NB4 (cell line): ENCODE results near the gene BSDC1.

Source experiments
- POLR2A ChIP-seq: IDR thresholded peaks from 2 replicates; pipeline ENCODE4 v1.6.1; 2011; ENCODE audit warnings: mild to moderate bottlenecking; ENCODE audit not compliant: insufficient read length; ENCODE audit errors: extremely low read depth
- TF ChIP-seq, protein P1 (sequence below): IDR thresholded peaks from one replicate; pipeline ENCODE4 v1.5.1; 2012; ENCODE audit warnings: low read depth, low read length

DNA sequence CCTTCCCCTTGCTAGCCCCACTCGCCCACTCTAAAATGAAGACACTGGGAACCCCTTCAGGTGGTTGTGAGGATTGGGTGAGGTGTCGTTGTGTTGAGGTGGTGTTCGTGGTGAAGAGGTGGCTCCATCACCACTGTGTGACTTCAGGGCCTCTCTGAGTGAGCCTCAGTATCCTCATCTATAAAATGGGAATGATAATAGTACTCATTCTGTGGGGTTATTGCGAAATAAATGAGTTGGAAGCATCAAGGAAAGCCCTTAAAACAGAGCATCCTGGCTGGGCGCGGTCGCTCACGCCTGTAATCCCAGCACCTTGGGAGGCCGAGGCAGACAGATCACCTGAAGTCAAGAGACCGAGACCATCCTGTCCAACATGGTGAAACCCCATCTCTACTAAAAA lies 51.5 kb downstream of the BSDC1 start:
- TF ChIP-seq, protein P1, sequence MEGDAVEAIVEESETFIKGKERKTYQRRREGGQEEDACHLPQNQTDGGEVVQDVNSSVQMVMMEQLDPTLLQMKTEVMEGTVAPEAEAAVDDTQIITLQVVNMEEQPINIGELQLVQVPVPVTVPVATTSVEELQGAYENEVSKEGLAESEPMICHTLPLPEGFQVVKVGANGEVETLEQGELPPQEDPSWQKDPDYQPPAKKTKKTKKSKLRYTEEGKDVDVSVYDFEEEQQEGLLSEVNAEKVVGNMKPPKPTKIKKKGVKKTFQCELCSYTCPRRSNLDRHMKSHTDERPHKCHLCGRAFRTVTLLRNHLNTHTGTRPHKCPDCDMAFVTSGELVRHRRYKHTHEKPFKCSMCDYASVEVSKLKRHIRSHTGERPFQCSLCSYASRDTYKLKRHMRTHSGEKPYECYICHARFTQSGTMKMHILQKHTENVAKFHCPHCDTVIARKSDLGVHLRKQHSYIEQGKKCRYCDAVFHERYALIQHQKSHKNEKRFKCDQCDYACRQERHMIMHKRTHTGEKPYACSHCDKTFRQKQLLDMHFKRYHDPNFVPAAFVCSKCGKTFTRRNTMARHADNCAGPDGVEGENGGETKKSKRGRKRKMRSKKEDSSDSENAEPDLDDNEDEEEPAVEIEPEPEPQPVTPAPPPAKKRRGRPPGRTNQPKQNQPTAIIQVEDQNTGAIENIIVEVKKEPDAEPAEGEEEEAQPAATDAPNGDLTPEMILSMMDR: no peak
- TF ChIP-seq POLR2A: no peak
